GM12873 (cell line): ENCODE results near the gene SESN1.

Source experiments
- TF ChIP-seq, protein P1 (sequence below): IDR thresholded peaks from 2 replicates; pipeline ENCODE4 v1.5.1; 2012; ENCODE audit warnings: low read depth, mild to moderate bottlenecking, moderate library complexity, low read length, control low read depth; ENCODE audit not compliant: insufficient read depth; ENCODE audit errors: missing control alignments

Gene SESN1

DNA sequence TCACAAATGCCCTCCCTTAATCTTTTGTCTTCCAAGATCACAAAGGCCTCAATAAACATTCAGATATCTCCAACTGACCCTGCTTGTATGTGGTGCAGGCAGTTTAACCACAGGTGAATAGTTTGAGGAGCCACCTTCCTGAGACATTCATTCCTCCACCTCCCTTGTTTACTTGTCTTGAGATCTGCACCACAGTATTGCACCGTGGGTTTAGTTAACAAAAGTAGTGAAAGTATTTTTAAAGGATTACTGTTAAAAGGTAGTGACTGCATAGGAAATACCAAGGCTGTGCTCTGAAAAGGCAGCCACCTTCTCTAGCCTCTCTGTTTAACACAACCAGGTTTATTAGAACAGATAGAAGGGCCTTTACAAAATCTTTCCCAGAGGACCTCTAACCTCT is 46.5 kb downstream of the SESN1 start:
- TF ChIP-seq, protein P1, sequence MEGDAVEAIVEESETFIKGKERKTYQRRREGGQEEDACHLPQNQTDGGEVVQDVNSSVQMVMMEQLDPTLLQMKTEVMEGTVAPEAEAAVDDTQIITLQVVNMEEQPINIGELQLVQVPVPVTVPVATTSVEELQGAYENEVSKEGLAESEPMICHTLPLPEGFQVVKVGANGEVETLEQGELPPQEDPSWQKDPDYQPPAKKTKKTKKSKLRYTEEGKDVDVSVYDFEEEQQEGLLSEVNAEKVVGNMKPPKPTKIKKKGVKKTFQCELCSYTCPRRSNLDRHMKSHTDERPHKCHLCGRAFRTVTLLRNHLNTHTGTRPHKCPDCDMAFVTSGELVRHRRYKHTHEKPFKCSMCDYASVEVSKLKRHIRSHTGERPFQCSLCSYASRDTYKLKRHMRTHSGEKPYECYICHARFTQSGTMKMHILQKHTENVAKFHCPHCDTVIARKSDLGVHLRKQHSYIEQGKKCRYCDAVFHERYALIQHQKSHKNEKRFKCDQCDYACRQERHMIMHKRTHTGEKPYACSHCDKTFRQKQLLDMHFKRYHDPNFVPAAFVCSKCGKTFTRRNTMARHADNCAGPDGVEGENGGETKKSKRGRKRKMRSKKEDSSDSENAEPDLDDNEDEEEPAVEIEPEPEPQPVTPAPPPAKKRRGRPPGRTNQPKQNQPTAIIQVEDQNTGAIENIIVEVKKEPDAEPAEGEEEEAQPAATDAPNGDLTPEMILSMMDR: no peak

DNA sequence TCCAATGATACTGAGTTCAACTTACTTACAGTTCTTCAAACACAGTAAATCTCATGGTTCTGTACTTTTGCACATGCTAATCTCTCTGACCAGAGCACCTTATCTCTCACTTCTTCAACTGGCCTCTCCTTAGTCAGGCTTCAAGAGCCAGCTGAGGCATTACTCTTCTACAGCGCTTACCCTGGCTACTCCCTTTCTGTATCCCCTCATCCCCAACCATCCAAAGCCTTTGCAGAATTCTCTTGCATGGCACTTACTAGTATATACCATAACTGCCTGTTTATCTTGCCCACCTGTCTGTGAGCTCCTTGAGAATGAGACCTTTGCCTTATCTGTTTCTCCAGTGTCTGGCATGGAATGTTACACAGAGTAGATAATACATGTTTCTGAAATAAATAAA is 49.2 kb downstream of the SESN1 start:
- TF ChIP-seq, protein P1: no peak

DNA sequence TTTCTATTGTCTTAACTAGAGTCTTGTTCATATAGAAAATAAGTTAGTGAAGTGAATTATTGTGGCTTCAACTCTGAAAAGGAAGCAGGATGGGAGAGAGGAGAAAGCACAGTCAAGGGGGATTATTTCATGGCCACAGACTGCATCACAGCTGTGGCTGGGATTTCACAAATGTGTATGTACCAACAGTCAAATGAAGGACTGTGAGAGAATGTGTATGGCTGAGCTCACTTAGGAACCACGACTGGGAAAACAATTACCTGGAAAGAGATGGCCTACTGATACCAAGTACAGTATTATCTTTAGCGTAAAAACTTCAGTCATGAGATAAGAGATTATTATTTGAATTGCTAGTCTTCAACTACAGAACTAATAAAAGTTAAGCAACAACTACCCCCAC is 54.9 kb downstream of the SESN1 start:
- TF ChIP-seq, protein P1: no peak

DNA sequence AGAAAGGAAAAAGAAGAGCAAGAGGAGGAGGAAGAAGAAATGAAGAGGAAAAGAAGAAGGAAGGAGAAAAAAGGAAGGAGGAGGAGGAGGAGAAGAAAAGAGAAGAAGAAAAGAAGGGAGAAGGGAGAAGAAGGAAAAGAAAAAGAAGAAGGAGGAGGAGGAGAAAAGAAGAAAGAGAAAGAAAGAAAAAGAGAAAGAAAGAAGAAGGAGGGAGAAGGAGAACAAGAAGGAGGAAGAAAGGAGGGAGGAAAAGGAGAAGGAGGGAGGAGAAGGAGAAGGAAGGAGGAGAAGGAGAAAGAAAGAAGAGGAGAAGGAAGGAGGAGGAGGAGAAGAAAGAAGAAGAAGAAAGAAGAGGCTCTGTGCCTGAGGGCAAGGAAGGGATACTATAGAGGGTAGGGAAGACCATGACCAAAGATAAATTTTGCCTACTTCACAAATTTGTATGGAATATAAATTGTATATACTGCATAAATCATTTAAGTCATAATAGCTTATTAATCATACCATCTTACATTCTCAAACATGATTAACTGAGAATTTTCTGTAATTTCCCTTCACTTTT is 55.7 kb downstream of the SESN1 start:
- TF ChIP-seq, protein P1: no peak

DNA sequence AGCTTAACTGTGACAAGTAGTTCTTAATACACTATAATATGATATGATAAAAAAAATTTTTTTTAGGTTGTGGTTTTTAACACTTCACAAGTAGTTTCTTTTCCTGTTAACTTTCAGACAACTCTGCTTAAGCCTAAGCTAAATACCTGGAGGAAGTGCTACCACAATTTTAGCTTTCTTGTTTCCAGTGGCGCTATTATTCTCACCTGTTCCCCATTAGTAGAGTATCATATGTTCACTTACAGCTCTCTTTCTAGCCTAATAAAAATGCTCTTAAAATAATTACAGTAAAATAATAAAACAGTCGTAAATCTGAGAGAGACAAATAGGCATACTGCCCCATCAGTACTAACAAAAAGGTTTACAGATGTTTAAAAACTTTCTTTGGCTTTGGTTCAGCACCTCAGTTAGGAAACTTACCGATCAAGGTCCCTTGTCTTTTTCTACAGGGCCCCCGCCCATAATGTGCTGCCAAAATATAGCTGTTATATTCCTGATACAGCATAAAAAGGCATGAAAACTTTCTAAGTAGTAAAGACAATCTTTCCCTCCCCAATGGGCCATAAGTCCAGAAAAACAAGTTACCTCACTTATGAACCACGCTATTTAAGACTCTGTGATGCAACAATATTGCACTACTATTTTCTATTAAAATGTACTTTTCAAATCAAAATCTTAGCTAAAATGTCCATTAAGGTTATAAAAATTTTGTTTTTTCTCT is 57.9 kb downstream of the SESN1 start:
- TF ChIP-seq, protein P1: no peak

DNA sequence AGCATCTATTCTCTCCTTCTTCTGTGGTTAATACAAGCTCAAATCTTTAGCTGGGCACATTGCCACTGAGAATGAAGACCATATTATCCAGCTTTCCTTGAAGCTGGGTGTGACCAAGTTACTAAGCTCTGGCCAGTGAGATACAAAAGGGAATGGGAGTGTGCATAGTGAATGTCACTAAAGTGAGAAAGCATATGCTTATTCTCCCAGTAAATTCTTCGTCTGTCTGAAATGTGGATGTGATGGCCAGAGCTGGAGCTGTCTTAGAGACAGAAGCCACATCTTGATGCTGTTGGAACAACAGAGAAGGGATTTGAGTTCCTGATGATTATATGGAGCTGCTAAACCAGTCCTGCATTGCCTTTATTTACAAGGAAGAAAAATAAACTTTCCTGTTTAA is 60.1 kb downstream of the SESN1 start:
- TF ChIP-seq, protein P1: no peak

DNA sequence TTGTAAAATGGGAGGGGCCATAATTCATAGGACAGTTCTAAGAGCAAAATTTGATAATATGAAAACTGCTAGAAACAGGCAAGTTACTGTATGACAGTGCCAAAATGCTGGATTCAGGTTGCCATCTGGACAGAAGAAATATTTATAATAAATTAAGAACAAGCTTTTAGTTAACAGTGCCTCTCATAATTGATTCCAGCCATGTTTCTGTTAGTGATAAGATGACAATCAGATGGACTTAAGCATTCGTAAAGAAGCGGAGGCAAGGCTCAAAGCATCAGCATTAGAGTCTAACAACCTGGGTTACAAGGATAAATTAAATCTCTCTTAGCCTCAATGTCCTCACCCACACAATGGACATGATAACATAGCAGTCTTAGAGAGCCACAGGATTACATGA is 61.0 kb downstream of the SESN1 start:
- TF ChIP-seq, protein P1: no peak
